ENCODE data around the gene TSPAN32. TPM values are rescaled to one million over a fixed set of nuclear protein-coding genes. Genes with fewer than 3 reads are reported as not detected.
"Not testable (repeated sequence)": the region's sequence is repeated elsewhere in the genome, so short reads cannot be mapped to it uniquely, and the experiment has no call there.

Gene TSPAN32
- total RNA-seq, 1 experiment from 2014 or later = not detected

GRCh38 chr11:2363577-2364370 is 62.0 kb downstream of the TSPAN32 start:
- Mint-ChIP-seq H3K27me3 (ENCODE audit: insufficient read depth, unreplicated experiment) (peaks cover 26% of the 10 kb centered on the region), H3K9me3 (ENCODE audit: unreplicated experiment) (no peaks in the 10 kb centered on the region), H3K4me3 (ENCODE audit: unreplicated experiment) (no peak overlapping the region), H3K36me3 (ENCODE audit: insufficient read depth, unreplicated experiment) (no peaks in the 10 kb centered on the region), H3K4me1 (ENCODE audit: insufficient read depth, unreplicated experiment) (no peaks in the 10 kb centered on the region), H3K27ac (ENCODE audit: low read depth, unreplicated experiment) (no peak overlapping the region)
- intact Hi-C loops (cut with micrococcal nuclease) = no loop called here
- DNase-seq (ENCODE audit: unreplicated experiment) = no peak
- ChIA-PET CTCF (no interaction called here), POLR2A (no interaction called here)
- BruUV-seq (replicated peaks) = no TSS peak
- no peak for TF ChIP-seq CTCF (IDR thresholded peaks at IDR 0.05; ENCODE audit: unreplicated experiment)

GRCh38 chr11:2364386-2364785 is 62.6 kb downstream of the TSPAN32 start:
- CTCF ChIA-PET; intact Hi-C loops (cut with micrococcal nuclease); H3K4me1 Mint-ChIP-seq (ENCODE audit: insufficient read depth, unreplicated experiment); H3K9me3 Mint-ChIP-seq (ENCODE audit: unreplicated experiment); H3K36me3 Mint-ChIP-seq (ENCODE audit: insufficient read depth, unreplicated experiment); H3K4me3 Mint-ChIP-seq (ENCODE audit: unreplicated experiment); H3K27ac Mint-ChIP-seq (ENCODE audit: low read depth, unreplicated experiment); DNase-seq (ENCODE audit: unreplicated experiment); POLR2A ChIA-PET; BruUV-seq (replicated peaks): not testable (repeated sequence)
- H3K27me3 Mint-ChIP-seq (ENCODE audit: insufficient read depth, unreplicated experiment) = peaks cover 26% of the 10 kb centered on the region

- TF ChIP-seq CTCF (IDR thresholded peaks at IDR 0.05; ENCODE audit: unreplicated experiment) = no peak
- Mint-ChIP-seq H3K27ac (ENCODE audit: low read depth, unreplicated experiment) (no peak overlapping the region), H3K27me3 (ENCODE audit: insufficient read depth, unreplicated experiment) (peaks cover 26% of the 10 kb centered on the region), H3K9me3 (ENCODE audit: unreplicated experiment) (no peaks in the 10 kb centered on the region), H3K4me1 (ENCODE audit: insufficient read depth, unreplicated experiment) (no peaks in the 10 kb centered on the region), H3K36me3 (ENCODE audit: insufficient read depth, unreplicated experiment) (no peaks in the 10 kb centered on the region), H3K4me3 (ENCODE audit: unreplicated experiment) (no peak overlapping the region)
- no TSS peak for BruUV-seq (replicated peaks)
- intact Hi-C loops (cut with micrococcal nuclease) = no loop called here
- CTCF ChIA-PET = no interaction called here
- POLR2A ChIA-PET = no interaction called here
- no peak for DNase-seq (ENCODE audit: unreplicated experiment)
These were observed 63.9 kb downstream of the TSPAN32 start for GRCh38 chr11:2365571-2366210.

- ChIA-PET POLR2A (no interaction called here), CTCF (interaction anchor here (2.2 kb wide), 1 partner anchor 61 kb away, joined by 6 read pairs; no protein-coding TSS in a partner anchor)
- BruUV-seq (replicated peaks) = no TSS peak
- no peak overlapping the region for H3K27ac Mint-ChIP-seq (ENCODE audit: low read depth, unreplicated experiment)
- no peak overlapping the region for H3K4me3 Mint-ChIP-seq (ENCODE audit: unreplicated experiment)
- no peak for TF ChIP-seq CTCF (IDR thresholded peaks at IDR 0.05; ENCODE audit: unreplicated experiment)
- no peak for DNase-seq (ENCODE audit: unreplicated experiment)
- no peaks in the 10 kb centered on the region for H3K4me1 Mint-ChIP-seq (ENCODE audit: insufficient read depth, unreplicated experiment)
- peaks cover 26% of the 10 kb centered on the region for H3K27me3 Mint-ChIP-seq (ENCODE audit: insufficient read depth, unreplicated experiment)
- intact Hi-C loops (cut with micrococcal nuclease) = no loop called here
- no peaks in the 10 kb centered on the region for H3K36me3 Mint-ChIP-seq (ENCODE audit: insufficient read depth, unreplicated experiment)
- no peaks in the 10 kb centered on the region for H3K9me3 Mint-ChIP-seq (ENCODE audit: unreplicated experiment)
These were observed 64.5 kb downstream of the TSPAN32 start for GRCh38 chr11:2366276-2366675.
